ENCODE measurements around the gene PRICKLE1. TPM values are rescaled to one million over a fixed set of nuclear protein-coding genes. Genes with fewer than 3 reads are reported as not detected.
A peak's percentile ranks its signal among the peaks of the same experiment; 100 is the strongest.

Gene PRICKLE1
- polyA plus RNA-seq (ENCODE audit: insufficient read length in 4 of 4), result 10 to 100 TPM; 48.9 to 60.1 (median 55.8) TPM

DNA sequence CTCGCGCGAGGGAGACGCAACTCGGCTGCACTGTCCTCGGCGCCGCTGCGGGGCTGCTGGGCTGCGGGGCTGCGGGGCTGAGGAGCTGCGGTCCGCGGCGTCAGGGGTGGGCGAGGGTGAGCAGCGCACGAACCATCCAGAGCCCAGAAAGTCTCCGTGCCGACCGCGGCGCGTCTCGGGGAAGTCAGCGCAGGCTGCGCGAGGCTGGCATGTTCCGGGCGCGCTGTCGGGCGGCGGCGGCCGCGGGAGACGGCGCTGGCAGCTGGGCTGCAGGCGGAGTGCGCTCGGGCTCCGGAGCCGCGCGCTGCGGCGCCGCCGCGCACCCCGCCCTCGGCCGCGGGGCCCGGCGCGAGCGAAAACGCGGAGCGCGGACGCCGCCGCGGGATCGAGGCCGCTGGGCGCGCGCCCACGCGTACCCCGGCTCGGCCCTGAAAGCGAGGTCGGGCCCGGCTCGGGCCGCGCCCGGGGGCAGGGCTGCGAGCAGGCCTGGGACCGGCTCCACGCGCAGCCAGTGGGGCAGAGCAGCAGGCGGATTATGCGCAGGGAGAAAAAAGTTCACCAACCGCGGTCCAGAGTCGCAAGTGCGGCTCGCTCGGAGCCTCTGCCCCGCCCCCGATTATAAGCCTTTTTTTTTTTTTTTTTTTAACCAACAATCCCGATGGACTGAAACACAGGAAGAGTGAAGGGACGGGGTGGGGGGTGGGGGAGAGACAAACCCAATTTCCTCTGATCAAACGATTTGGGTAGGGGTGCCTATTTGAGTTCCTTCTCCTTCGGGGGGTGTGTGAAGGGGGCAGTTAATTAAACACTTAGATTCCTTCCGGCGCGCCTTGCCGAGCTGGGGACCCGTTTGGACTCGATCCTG is at the start of gene PRICKLE1:
Gene PRICKLE1, minus strand, starts transcription at position 282 of the 865 bp plus-strand sequence. CDS start 117,230 bp downstream, outside the sequence.
- peak in 1 of 4 donors; percentile 39 for DNase-seq (ENCODE audit: low read depth in 4 of 4, low spot score in 3 of 4)

DNA sequence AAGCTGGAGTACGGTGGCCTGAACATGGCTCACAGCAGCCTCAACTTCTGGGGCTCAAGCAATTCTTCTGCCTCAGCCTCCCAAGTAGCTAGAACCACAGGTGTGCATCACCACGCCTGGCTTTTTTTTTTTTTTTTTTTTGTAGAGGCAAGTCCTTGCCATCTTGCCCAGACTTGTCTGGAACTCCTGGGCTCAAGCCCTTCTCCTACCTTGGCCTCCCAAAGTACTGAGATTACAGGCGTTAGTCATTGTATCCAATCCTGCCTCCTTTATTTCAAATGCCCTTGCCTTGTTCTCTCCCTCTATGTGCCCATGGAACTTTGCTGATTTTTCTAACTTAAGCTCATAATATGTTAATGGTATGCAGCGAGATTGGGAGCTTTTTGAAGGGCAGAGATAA is 49.2 kb upstream of the PRICKLE1 start:
- no peak for DNase-seq (ENCODE audit: low read depth in 4 of 4, low spot score in 3 of 4)

DNA sequence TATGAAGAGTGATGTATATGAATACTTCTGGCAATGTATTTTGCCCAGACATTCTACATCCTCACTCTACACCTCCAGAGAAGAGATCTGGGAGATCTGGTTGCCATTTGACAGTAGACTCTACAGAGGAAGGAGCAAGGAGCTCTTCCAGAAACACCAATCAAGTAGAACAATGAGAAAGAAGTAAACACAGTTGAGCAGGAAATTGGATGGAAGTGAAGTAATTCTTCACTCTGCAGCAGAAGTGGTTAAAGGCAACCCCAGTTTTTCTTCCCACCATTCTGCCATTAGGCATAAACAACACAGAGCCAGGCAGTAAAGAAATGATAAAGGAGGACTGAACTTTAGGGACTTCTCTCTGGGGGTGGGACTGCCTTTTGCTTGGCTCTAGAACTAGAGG is 48.5 kb upstream of the PRICKLE1 start:
- no peak for DNase-seq (ENCODE audit: low read depth in 4 of 4, low spot score in 3 of 4)

DNA sequence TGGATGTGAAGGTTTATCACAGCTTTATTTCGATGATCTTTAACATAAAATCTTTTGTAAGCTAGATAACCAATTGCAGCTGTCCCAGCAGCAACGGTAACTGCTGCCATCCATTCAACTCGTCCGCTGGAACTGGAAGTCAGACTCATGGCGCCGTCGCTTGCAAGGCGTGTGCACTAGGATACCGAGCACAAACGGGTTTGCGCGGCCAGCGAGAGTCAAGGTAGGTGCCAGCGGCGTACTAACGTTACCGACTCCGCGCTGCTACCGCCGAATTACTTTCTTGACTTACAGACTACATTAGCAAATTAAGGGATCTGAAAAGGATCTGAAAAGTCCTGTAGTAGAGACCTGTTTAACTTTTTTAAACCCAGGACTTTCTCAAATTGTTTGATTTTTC is 47.4 kb upstream of the PRICKLE1 start:
- DNase-seq (ENCODE audit: low read depth in 4 of 4, low spot score in 3 of 4), result no peak

DNA sequence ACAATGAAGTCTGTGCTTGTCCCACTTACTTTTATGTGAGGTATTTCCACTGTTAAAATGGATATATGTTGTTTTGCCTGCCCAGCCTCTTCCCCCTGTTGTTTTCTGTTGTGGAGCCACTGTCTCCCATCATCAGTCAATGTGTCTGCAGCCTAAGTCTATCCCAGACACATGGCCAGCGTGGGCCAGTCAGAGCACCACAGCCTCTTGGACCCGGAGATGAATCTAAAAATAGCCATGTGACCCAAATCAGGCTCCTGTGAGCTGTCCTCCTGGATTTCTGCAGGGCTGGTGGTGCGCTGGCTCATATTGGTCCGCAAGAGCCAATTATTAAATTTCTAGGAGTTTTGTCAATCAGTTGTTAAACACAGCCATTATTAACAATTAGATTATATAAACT is 44.0 kb upstream of the PRICKLE1 start:
- DNase-seq (ENCODE audit: low read depth in 4 of 4, low spot score in 3 of 4), result no peak

DNA sequence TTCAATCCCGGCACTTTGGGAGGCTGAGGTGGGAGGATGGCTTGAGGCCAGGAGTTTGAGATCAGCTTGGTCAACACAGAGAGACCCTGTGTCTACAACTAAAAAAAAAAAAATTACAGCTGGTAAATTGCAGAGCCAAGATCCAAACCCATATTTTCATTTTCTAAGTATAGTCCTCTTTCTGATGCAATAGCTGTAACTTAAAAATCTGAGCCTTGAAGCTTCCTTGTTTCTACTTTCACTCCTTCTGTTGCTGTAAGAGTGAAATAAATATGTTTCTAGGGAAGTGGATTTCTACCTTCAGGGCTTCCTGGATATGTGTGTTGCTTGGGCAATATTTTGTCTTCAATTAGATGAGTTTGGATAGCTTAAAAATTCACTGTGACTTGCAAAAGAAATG is 42.0 kb upstream of the PRICKLE1 start:
- DNase-seq (ENCODE audit: low read depth in 4 of 4, low spot score in 3 of 4), result no peak

DNA sequence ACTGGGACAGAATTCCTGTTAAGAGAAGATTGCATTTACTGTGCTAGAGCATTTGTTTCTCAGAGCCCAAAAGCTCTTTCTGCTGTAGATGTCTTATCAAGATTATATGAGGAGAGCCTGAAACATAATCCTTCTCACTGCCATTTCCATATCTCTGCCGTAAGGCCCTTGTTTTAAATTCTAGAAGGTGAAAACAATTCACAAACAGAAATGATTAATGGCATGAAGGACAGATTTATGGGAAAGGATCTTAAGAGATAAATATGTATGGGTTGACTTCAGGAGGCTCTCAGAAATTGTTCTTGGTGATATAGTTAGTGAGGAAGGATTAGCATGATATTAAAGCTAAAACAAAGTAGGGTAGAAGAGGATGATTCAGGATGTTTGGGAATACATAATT is 40.8 kb upstream of the PRICKLE1 start:
- no peak for DNase-seq (ENCODE audit: low read depth in 4 of 4, low spot score in 3 of 4)

DNA sequence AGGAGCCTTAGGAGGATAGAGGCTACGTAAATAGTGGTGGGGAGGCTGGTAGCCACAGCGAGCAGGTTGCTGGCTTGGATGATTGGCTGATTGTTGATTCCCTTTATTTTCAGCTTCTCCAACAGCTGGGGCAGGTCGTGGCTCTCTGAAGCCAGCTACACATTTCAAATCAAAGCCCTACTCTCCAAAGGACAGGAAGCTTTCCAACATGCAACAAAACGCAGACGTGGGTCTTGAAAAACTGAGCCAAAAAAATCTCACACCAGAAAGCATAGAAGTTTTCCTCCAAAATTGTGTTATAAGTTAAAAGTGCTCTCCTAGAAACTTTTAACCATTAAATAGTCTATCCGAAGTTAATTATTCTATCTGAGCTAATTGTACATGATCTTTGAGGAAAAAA is 37.6 kb upstream of the PRICKLE1 start:
- DNase-seq (ENCODE audit: low read depth in 4 of 4, low spot score in 3 of 4), result no peak

DNA sequence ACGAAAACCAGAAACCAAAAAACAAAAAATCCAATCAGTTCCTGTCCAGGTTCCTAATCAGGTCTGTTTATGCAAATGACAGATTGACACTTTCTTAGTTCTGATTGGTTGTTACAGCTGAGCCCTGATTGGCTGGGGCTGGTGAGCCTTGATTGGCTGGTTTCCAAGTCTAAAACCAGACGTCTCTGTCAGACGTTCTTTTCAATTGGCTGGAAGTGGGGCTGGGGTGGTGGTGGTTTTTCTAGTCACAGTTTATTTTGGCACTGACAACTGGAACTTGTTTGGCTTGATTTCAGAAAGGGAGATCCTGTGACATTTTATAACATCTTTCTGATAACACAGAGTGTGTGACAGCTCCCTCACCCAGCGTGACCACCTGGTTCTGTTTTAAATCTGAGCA is 36.1 kb upstream of the PRICKLE1 start:
- no peak for DNase-seq (ENCODE audit: low read depth in 4 of 4, low spot score in 3 of 4)

DNA sequence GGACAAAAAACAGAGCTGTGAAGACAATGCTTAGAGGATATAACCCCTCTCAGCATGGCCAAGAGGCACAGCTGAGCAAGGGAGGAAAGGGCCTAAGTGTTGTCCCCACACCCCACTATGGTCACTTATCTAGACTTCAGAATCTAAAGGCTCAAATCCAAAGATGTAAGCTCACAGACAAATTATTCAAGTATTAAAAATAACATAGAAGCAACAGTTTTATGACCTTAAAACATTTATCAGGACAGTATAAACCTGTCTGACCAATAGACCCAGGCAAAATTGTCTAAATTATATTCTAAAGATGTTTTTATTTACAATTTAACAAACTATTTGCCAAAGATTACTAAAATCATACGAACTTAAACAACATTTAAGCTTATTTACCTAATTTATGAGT is 28.1 kb upstream of the PRICKLE1 start:
- no peak for DNase-seq (ENCODE audit: low read depth in 4 of 4, low spot score in 3 of 4)

DNA sequence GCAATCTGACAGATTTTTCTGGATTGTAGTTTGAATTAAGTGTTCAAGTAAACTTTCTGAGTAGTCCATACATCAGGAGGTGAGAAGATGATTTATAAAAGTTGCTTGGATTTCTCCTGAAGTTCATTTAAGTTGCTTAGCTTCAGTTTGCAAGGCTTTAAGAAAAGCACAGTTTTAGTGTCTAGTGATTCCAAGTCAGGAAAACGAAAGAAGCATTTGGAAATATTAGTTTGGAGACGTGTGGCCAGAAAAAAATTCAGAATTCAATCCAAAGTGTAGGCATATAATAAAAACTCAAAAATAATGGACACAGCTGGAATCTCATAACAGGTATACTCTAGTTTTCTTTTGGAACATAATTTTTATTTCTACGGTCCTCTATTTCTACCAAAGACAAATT is 25.5 kb upstream of the PRICKLE1 start:
- no peak for DNase-seq (ENCODE audit: low read depth in 4 of 4, low spot score in 3 of 4)

DNA sequence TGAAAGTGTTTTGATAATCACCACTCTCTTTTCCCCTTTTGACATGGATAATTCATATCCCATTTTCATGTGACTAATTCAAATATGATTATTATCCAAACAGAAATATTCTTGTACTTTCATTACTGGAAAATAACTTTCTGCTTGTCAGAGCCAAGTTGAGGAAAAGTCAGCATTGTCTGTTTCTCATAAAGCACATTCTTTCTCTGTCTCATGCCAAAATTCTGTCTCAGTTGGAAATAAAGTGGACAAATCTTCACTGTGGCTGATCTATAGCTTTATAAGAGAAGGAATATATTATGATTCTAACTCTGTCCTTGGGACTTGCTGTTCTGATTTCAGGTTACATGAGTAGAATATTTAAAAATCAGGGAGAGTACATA is 22.7 kb upstream of the PRICKLE1 start:
- DNase-seq (ENCODE audit: low read depth in 4 of 4, low spot score in 3 of 4), result no peak

DNA sequence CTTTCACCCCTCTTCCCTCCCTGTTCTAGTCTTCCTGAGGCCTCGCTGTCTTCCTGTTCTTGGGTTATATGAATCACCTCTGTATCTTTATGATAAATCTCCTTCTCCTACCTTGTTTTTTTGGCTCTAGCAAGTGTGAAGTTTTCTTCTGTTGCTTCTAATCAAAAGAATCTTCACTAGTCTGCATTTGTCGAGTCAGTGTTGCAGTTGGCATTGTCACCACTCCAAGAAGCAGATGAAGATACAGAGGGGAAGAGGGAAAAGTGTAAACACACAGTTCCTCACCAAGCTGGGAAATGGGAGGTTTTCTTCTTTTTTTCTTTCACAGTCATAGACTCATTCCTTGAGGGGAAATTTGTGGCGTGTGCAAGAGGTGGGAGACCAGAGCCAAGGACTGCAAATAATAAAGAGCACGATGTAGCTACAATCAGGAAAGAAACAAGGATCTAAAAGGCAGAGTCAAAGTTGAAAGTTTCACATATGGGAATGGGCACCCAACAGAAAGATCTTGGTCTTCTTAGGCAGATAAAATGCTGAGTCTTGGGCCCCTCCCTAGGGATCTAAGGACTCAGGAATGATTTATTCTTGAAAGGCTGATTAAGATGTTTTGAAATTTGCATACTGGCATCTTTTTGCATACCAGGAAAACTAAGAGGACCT is 22.2 kb upstream of the PRICKLE1 start:
- DNase-seq (ENCODE audit: low read depth in 4 of 4, low spot score in 3 of 4), result no peak

DNA sequence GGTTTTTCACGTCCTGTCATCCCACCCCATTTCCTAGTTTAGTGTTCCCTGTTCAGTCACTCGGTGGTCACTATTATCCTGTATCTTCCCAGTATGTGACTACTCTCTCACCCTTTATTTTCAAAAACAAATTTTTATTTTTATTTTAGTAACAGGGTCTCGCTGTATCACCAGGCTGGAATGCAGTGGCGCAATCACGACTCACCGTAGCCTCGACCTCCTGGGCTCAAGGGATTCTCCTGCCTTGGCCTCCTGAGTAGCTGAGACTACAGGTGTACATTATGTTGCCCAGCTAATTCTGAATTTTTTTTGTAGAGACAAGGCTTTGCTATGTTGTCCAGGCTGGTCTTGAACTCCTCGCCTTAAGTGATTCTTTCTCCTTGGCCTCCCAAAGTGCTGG is 20.1 kb upstream of the PRICKLE1 start:
- no peak for DNase-seq (ENCODE audit: low read depth in 4 of 4, low spot score in 3 of 4)

DNA sequence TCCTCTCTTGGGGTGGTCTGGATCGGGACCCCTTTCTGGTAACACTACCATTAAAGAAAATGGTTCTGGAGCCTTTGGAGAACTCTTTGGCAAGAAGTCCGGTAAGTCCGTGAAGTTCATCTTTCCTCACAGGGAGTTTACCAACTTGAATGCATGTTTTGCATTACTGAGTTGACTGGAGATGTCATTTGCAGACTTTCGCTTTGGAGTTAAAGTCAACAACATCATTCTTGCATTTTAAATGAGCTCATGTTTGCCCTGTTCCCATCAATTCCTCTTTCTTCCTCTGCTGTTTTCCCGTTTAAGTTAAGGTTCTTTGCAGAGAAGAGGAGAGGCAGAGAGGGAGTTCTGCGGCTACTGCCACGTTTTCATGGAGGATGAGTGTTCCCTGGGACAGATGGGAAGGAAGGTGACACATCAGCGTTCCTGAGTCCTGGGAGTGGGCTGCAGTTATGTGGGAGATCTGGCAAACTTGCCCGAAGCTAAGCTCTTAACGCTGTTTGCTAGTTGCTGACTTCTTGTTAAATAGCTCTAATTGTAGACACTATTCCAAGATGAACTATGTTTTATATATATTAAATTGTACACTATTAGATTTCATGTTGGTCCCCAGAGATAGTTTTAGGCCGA is 18.8 kb upstream of the PRICKLE1 start:
- DNase-seq (ENCODE audit: low read depth in 4 of 4, low spot score in 3 of 4), result no peak

DNA sequence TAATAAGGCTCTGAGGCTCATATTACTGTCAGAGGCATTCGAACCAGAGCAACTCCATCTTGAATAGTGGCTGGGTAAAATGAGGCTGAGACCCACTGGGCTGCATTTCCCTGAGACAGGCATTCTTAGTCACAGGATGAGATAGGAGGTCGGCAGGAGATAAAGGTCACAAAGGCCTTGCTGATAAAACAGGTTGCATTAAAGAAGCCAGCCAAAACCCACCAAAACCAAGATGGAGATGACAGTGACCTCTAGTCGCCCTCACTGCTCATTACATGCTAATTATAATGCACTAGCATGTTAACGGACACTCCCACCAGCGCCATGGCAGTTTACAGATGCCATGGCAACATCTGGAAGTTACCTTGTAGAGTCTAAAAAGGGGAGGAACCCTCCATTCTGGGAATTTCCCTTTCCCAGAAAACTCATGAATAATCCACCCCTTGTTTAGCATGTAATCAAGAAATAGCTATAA is 18.1 kb upstream of the PRICKLE1 start:
- DNase-seq (ENCODE audit: low read depth in 4 of 4, low spot score in 3 of 4), result no peak

DNA sequence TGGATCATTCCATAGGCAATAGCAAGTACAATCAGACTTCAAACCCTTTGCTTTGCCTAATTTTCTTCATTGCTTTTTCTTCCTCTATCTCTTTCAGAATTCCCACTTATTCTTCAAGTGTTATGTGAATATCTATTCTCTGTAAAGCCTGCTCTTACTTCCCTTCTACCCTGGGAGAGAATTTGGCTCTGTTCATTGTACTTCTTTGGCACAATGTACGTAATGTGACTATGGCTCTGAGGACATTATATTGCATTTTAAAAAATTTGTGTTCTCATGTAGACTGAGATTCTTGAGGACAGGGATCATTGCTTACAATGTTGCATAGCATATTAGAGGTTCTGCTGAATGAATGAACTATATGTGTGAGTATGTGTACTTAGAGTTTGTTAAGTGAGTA is 16.9 kb upstream of the PRICKLE1 start:
- DNase-seq (ENCODE audit: low read depth in 4 of 4, low spot score in 3 of 4), result no peak

DNA sequence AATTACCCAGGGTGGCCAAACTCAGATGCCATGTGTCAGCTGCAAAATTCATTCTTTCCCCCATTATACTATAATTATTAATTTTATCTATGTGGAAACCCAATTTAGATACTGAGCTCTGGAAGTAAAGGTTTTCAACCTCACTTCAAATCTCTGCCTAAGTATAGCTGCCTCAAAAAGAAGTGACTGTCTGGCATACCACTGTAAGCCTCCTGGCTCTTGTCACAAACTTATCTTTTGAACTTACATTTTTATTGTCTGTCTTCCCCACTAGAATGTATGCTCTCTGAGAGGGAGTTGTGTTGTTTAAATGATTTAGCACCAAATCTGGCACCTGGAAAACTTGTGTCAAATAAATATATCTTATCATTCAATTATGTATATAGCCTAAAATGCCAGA is 16.1 kb upstream of the PRICKLE1 start:
- DNase-seq (ENCODE audit: low read depth in 4 of 4, low spot score in 3 of 4), result no peak

DNA sequence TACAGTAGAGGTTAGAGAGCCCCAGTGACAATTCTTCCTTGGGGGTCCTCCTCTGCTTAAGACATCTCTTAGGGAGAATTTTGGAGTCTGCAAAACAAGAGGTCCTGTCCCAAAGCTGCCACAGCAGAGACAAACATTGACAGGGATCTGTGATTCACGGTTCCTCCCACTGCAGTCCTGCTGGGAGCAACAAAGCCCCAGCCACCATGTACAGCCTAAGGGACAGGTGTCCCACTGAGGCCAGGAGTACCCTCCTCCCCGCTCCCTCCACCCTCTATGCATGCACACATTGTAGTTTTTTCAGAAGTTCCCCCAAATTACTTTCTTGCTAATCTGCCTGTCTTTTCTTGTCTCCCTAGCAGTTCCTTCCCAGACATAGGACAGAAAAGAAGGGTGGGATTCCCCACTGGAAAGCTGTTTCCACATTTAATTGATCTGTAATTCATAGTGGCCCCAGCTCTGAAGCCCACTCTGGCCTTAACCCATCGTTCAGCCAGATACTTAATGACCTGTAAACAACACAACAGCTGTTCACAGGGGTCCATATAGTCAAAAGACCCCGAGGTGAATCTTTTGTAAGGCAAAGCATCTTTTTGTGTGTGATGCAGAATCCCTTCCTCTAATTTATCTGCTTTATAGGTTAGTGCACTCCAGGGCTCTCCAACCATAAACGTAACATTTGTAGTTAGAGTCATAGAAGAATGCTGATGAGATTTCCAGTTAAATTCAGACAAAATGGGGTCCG is 13.9 kb upstream of the PRICKLE1 start:
- no peak for DNase-seq (ENCODE audit: low read depth in 4 of 4, low spot score in 3 of 4)

DNA sequence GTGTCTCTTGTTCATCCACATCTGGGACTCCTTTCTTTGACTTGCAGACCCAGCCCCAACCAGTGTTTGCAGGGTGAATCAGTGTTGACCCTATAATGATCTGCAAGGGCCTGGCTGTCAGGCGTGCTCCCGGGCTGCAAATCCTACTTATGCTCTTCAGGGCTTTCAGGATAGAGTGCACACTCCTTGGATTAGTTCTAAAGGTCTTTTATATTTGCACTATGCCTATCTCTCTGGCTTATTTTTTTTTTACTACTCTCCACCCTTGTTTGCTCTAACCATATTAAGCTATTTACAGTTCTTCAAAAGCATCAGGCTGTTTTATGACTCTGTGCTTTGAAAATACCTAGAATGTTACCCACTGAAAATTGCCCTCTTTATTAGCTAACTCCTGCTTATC is 4.3 kb upstream of the PRICKLE1 start:
- no peak for DNase-seq (ENCODE audit: low read depth in 4 of 4, low spot score in 3 of 4)
